HK-2 (cell line): ENCODE measurements around the gene KLHDC9.
A peak's percentile ranks its signal among the peaks of the same experiment; 100 is the strongest.

Source experiments
- DNase-seq: peaks from one replicate; pipeline ENCODE4 v3.0.0-alpha.2; 2018; ENCODE audit not compliant: unreplicated experiment

KLHDC9 gene

DNA sequence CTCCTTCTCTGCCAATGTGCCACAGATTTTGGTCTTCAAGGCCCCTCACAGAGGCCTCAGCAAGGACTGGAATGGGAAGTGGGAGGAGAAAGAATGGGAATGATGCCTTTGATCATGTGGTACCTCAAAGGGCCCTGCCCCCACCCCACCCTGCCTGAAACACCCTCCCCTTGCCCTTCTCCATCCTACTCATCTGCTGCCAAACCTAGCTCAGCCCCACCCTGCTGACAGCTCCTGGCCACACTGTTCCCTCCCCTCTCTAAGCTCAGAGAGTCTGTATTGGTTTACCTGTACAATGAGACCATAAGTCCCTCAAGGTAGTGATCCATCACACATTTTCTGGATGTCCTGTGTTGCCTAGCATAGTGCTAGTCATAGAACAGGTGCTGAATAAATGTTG is 21.8 kb upstream of the KLHDC9 start:
- no peak for DNase-seq

GRCh38 chr1:161077426-161077825 is 20.7 kb upstream of the KLHDC9 start:
- no peak for DNase-seq

GRCh38 chr1:161079436-161080110 is 18.6 kb upstream of the KLHDC9 start:
- no peak for DNase-seq

GRCh38 chr1:161080441-161081405 is 17.4 kb upstream of the KLHDC9 start:
- DNase-seq, result no peak

GRCh38 chr1:161081519-161081918 is 16.6 kb upstream of the KLHDC9 start:
- no peak for DNase-seq

GRCh38 chr1:161082483-161082882 is 15.7 kb upstream of the KLHDC9 start:
- no peak for DNase-seq

GRCh38 chr1:161082996-161083747 is 15.0 kb upstream of the KLHDC9 start:
- DNase-seq, result peak; percentile 83

- no peak for DNase-seq
Observed at GRCh38 chr1:161083748-161084596, 14.2 kb upstream of the KLHDC9 start.

DNA sequence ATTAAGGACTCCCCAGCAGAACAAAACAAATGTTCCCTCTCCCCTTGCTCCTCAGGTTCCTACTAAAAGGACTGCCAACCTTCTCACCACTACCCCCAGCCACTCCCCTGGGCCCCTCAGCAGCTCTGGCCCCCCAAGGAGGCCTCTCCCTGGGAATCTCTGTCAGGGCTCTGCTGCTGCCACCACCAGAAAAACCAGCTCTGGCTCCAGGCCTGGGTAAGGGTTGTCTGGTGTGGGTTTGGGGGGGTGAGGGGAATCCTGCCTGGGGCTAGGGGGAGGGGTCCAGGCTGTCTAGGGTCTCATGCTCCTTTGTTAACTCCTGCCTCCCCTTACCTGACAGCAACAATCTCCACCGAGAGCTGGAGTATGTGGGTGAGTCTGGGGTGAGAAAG is 13.6 kb upstream of the KLHDC9 start:
- no peak for DNase-seq

DNA sequence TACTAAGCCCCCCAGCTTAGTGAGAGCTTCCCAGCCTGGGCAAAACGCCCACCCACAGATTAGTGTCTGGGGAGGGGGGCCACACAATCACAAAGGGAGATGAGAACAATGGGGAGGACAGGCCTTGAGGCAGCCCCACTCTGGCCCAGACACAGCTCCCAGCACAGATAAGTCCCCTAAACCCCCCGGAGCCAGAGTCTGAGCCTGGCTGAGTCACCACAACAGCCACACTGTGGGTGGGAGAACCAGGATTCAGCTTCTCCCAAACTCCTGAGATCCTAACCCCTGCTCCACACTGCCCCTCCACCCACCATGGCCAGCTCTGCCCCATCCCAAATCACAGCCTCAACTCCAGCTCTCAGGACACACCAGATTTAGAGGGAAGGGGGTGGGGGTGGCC is 13.0 kb upstream of the KLHDC9 start:
- no peak for DNase-seq

- no peak for DNase-seq
Observed at GRCh38 chr1:161086457-161086856, 11.7 kb upstream of the KLHDC9 start.

- DNase-seq, result peak; percentile 46
Observed at GRCh38 chr1:161088587-161089110, 9.5 kb upstream of the KLHDC9 start.

DNA sequence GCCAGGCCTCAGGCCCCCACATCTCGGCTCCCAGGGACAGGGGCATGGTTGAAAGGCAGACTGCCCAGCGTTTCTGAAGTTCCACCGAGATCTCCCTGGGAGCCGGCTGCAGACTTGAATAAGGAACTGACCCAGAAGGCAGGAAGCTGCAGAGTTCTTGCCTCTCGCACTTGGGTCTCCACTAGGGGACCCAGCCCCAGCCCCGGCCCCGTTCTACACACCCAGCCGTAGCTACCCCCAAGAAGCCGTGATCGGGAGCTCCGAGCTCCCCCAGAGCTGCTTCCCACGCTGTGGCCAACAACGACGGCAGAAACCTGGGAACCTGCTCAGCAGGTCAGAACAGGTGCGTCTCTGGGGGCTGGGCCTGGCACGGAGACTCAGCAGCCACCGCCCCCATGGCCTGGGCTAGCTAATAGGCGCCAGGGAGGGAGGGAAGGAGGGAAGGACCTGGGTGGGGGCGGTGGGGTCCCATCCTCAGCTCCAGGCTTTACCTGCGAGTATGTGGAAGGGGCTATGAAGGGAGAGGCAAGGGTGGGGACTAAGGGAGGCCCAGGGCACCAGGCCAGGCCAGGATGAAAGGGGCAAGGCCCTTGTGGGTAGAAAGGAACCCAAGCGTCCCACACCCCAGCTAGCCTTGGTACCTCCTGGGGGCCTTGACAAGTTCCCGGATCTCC is 8.8 kb upstream of the KLHDC9 start, which contains the start of gene NECTIN4:
Gene NECTIN4 (minus strand): TSS at position 308 of the 674 bp plus-strand sequence. CDS start 262 bp downstream, at position 46.
- no peak for DNase-seq

- no peak for DNase-seq
Observed at GRCh38 chr1:161089938-161090337, 8.2 kb upstream of the KLHDC9 start.

GRCh38 chr1:161090617-161091016 is 7.5 kb upstream of the KLHDC9 start:
- DNase-seq, result no peak

DNA sequence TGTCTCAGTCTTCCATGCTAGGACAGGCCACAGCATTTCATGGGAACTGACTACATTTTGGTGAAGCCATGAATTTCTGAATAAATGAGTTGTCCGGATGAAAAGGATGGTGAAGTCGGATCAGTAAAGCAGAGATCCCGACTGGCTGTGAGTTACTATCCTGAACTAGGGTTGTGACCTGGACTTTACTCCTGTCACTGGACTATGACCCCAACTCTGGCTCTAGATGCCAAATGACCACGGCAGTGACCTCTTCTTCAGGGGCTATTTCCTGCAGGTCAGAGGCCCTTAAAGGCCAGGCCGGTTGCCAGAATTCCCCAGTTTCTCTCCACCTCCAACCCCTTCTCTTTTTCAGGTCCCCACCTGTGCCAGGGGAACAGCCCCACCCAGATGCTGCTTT is 7.1 kb upstream of the KLHDC9 start:
- DNase-seq, result no peak

DNA sequence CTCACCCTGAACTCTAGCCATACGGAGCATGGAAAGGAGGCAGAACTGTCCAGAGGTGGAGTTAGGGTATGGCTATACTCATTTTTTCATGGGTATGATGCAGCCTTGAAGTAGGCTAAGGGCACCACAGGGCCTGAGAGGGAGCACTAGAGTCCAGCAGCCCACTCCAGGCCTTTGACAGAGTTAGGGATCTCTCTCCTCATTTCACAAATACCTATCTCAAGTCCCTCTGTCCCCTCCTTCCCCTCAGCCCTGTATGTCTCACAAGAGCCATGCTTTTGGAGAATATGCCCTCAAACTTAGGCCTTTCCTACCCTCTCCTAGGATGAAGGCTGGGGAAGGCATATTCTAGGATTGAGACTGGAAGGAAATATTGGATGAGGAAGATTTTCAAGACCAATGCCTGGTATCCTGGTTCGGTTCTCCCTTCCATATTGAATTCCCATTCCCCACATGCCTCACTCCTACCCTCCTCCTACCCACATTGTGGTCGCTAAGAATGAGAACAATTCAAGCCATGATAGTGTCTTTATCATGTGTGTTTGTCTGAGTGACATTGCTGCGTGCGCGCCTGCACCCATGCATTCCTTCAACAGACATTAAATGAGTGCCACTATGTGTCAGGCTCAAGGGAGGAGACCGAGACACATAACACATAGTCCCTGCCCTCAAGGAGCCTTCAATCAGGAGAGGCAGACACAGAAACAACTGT is 6.2 kb upstream of the KLHDC9 start:
- no peak for DNase-seq

GRCh38 chr1:161092621-161093028 is 5.5 kb upstream of the KLHDC9 start:
- DNase-seq, result no peak

DNA sequence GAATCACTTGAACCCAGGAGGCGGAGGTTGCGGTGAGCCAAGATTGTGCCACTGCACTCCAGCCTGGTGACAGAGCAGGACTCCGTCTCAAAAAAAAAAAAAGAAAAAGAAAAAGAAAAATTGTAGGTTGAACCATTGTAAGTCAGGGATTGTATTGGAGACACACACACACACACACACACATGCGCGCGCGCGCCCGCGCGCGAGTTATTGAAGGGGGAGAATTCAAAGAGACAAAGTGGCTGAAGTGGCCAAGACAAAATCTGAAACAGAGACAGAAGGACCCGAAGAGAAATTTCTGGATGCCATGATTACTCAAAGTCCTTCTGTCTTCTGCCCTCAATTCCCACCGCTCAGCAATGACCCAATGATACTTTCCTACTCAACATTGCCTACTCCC is 3.7 kb upstream of the KLHDC9 start:
- DNase-seq, result no peak

DNA sequence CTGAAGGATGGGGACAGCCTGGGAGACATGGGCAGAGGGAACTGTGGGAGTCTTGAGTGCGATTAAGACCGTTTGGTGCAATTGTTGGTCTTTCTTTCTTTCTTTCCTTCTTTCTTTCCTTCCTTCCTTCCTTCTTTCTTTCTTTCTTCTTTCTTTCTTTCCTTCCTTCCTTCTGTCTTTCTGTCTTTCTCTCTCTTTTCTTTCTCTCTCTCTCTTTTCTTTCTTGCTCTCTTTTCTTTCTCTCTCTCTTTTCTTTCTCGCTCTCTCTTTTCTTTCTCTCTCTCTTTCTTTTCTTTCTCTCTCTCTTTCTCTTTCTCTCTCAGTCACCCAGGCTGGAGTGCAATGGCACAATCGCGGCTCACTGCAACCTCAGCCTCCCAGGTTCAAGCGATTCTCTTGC is 2.9 kb upstream of the KLHDC9 start:
- no peak for DNase-seq
